Suprapubic skin (tissue), 4 donors: ENCODE results near the gene PDZRN3. TPM values are rescaled to one million over a fixed set of nuclear protein-coding genes. Genes with fewer than 3 reads are reported as not detected.

Experiments
- DNase-seq, 2 donors: peaks; one replicate each; pipeline ENCODE4 v3.0.0-alpha.2; 2019; ENCODE audit warnings: low spot score in 2 of 2
- H3K27ac ChIP-seq: fragments of 200-600 bp; sonication (generic); one replicate; pipeline ENCODE4 v1.5.1; 2019
- H3K27me3 ChIP-seq: fragments of 200-600 bp; sonication (generic); one replicate; pipeline ENCODE4 v1.5.1; 2019
- H3K36me3 ChIP-seq: fragments of 200-600 bp; sonication (generic); one replicate; pipeline ENCODE4 v1.5.1; 2019
- H3K4me1 ChIP-seq: fragments of 200-600 bp; sonication (generic); one replicate; pipeline ENCODE4 v1.5.1; 2019
- H3K4me3 ChIP-seq: fragments of 200-600 bp; sonication (generic); one replicate; pipeline ENCODE4 v1.5.1; 2019; ENCODE audit warnings: mild to moderate bottlenecking
- H3K9me3 ChIP-seq: fragments of 200-600 bp; sonication (generic); one replicate; pipeline ENCODE4 v1.5.1; 2019
- CTCF ChIP-seq, 2 donors: fragments of 200-600 bp in 1 of 2; fragments of 450-650 bp in 1 of 2; sonication (generic) in 1 of 2; IDR thresholded peaks; one replicate each; pipeline ENCODE4 v1.5.1; 2016 to 2019; ENCODE audit warnings: antibody characterized with exemption in 2 of 2, mild to moderate bottlenecking in 1 of 2, moderate library complexity in 1 of 2
- EP300 ChIP-seq: sonication (generic); formaldehyde crosslinking; IDR thresholded peaks from one replicate; pipeline ENCODE4 v1.6.1; 2017; ENCODE audit warnings: antibody characterized with exemption
- POLR2A ChIP-seq, 2 donors: fragments of 450-650 bp; IDR thresholded peaks; one replicate each; pipeline ENCODE4 v1.6.1; 2017; ENCODE audit warnings: antibody characterized with exemption in 2 of 2, mild to moderate bottlenecking in 2 of 2, moderate library complexity in 2 of 2
- POLR2AphosphoS5 ChIP-seq, 3 donors: sonication (generic); formaldehyde crosslinking; IDR thresholded peaks; one replicate each; pipeline ENCODE4 v1.6.1; 2017; ENCODE audit warnings: antibody characterized with exemption in 3 of 3
- whole genome bisulfite sequencing: methylation state at CpG from one replicate; pipeline ENCODE4 v1.1.5; 2018; 5-methylcytosine and 5-hydroxymethylcytosine counted together
- total RNA-seq, 4 donors: library from RNA; depleted of rRNA; stranded (reverse); fragments of >200 nt; gene quantifications; one replicate each; pipeline ENCODE4 v1.1.0, GENCODE V29; 2016

PDZRN3 gene
- total RNA-seq, 4 donors from 2014 or later, result 9.2 to 33.3 (median 13.7) TPM

- no peaks in the 10 kb centered on the region for H3K36me3 ChIP-seq
- H3K9me3 ChIP-seq, result no peaks in the 10 kb centered on the region
- no peak overlapping the region for H3K27ac ChIP-seq
- no peaks in the 10 kb centered on the region for H3K4me1 ChIP-seq
- H3K27me3 ChIP-seq, result no peaks in the 10 kb centered on the region
- H3K4me3 ChIP-seq, result no peak overlapping the region
- WGBS, result 54% methylated on average over 2 of the region's 2 CpGs
- no peak for DNase-seq
- TF ChIP-seq EP300, result no peak
- no peak for TF ChIP-seq CTCF (IDR thresholded peaks at IDR 0.05)
- TF ChIP-seq POLR2A (IDR thresholded peaks at IDR 0.05), result no peak
- no peak for TF ChIP-seq POLR2AphosphoS5 (IDR thresholded peaks at IDR 0.05)
Observed at GRCh38 chr3:73475717-73476116, 149.0 kb downstream of the PDZRN3 start.

- no peak for DNase-seq
- WGBS, result 91% methylated on average over 4 of the region's 4 CpGs
Observed at GRCh38 chr3:73475175-73475574, 149.6 kb downstream of the PDZRN3 start.

GRCh38 chr3:73474619-73475018 lies 150.1 kb downstream of the PDZRN3 start:
- no peaks in the 10 kb centered on the region for H3K9me3 ChIP-seq
- TF ChIP-seq POLR2A (IDR thresholded peaks at IDR 0.05), result no peak
- DNase-seq, result no peak

More at GRCh38 chr3:73475175-73475574, 149.6 kb downstream of the PDZRN3 start:
- Histone ChIP-seq H3K27ac (no peak overlapping the region), H3K36me3 (no peaks in the 10 kb centered on the region), H3K27me3 (no peaks in the 10 kb centered on the region), H3K9me3 (no peaks in the 10 kb centered on the region), H3K4me1 (no peaks in the 10 kb centered on the region), H3K4me3 (no peak overlapping the region)
- TF ChIP-seq POLR2AphosphoS5 (IDR thresholded peaks at IDR 0.05) (no peak), POLR2A (IDR thresholded peaks at IDR 0.05) (no peak), CTCF (IDR thresholded peaks at IDR 0.05) (no peak), EP300 (no peak)

GRCh38 chr3:73473898-73474416 lies 150.8 kb downstream of the PDZRN3 start:
- Histone ChIP-seq H3K36me3 (no peaks in the 10 kb centered on the region), H3K27ac (no peak overlapping the region), H3K4me3 (no peak overlapping the region), H3K4me1 (no peaks in the 10 kb centered on the region), H3K9me3 (no peaks in the 10 kb centered on the region), H3K27me3 (no peaks in the 10 kb centered on the region)
- no peak for DNase-seq
- no peak for TF ChIP-seq CTCF (IDR thresholded peaks at IDR 0.05)
- TF ChIP-seq POLR2AphosphoS5 (IDR thresholded peaks at IDR 0.05), result no peak
- TF ChIP-seq EP300, result no peak
- TF ChIP-seq POLR2A (IDR thresholded peaks at IDR 0.05), result no peak
- WGBS, result 79% methylated on average over 4 of the region's 4 CpGs

More at GRCh38 chr3:73474619-73475018, 150.1 kb downstream of the PDZRN3 start:
- 100% methylated on average over 1 of the region's 1 CpG for WGBS
- Histone ChIP-seq H3K36me3 (no peaks in the 10 kb centered on the region), H3K4me3 (no peak overlapping the region), H3K4me1 (no peaks in the 10 kb centered on the region), H3K27me3 (no peaks in the 10 kb centered on the region), H3K27ac (no peak overlapping the region)

- 63% methylated on average over 4 of the region's 5 CpGs for WGBS
- no peaks in the 10 kb centered on the region for H3K27me3 ChIP-seq
- H3K4me1 ChIP-seq, result no peaks in the 10 kb centered on the region
- no peak for DNase-seq
- no peaks in the 10 kb centered on the region for H3K9me3 ChIP-seq
- no peaks in the 10 kb centered on the region for H3K36me3 ChIP-seq
- H3K27ac ChIP-seq, result no peak overlapping the region
- no peak for TF ChIP-seq EP300
- no peak for TF ChIP-seq CTCF (IDR thresholded peaks at IDR 0.05)
- no peak for TF ChIP-seq POLR2AphosphoS5 (IDR thresholded peaks at IDR 0.05)
- no peak for TF ChIP-seq POLR2A (IDR thresholded peaks at IDR 0.05)
- no peak overlapping the region for H3K4me3 ChIP-seq
Observed at GRCh38 chr3:73473181-73473897, 151.4 kb downstream of the PDZRN3 start.
